HepG2 (cell line): ENCODE results near the gene UBE2Q1. TPM values are rescaled to one million over a fixed set of nuclear protein-coding genes. Genes with fewer than 3 reads are reported as not detected.
A peak's percentile ranks its signal among the peaks of the same experiment; 100 is the strongest.

Experiments used
- CC2D1A ChIP-seq: sonication (generic); formaldehyde crosslinking; IDR thresholded peaks from 2 replicates; pipeline ENCODE4 v1.8.1; 2023; ENCODE audit warnings: mild to moderate bottlenecking, missing genetic modification reagents
- CEBPZ ChIP-seq: IDR thresholded peaks from 2 replicates; pipeline ENCODE4 v1.6.1; 2012; ENCODE audit warnings: low read length, improper control_type of control experiment
- GFI1 ChIP-seq: sonication (generic); formaldehyde crosslinking; IDR thresholded peaks from 2 replicates; pipeline ENCODE4 v1.5.0; 2020; ENCODE audit warnings: missing genetic modification reagents, mild to moderate bottlenecking, borderline replicate concordance
- NFYB ChIP-seq: sonication (generic); formaldehyde crosslinking; IDR thresholded peaks from 2 replicates; pipeline ENCODE4 v1.4.0; 2020; ENCODE audit warnings: missing genetic modification reagents
- SP2 ChIP-seq: sonication (generic); formaldehyde crosslinking; IDR thresholded peaks from 2 replicates; pipeline ENCODE4 v1.5.1; 2020; ENCODE audit warnings: mild to moderate bottlenecking, missing genetic modification reagents
- SUZ12 ChIP-seq: fragments of 150-350 bp; IDR thresholded peaks from 2 replicates; pipeline ENCODE4 v1.6.1; 2014; ENCODE audit warnings: low read depth, low read length
- ZNF317 ChIP-seq: sonication (generic); formaldehyde crosslinking; IDR thresholded peaks from 2 replicates; pipeline ENCODE4 v1.5.0; 2020; ENCODE audit warnings: mild to moderate bottlenecking, missing genetic modification reagents
- ZNF367 ChIP-seq: sonication (generic); formaldehyde crosslinking; IDR thresholded peaks from 2 replicates; pipeline ENCODE4 v1.4.0; 2020; ENCODE audit warnings: missing genetic modification reagents, borderline replicate concordance
- ZSCAN31 ChIP-seq: sonication (generic); formaldehyde crosslinking; IDR thresholded peaks from 2 replicates; pipeline ENCODE4 v1.5.0; 2020; ENCODE audit warnings: low read depth, mild to moderate bottlenecking, missing genetic modification reagents
- polyA plus RNA-seq, 8 experiments: library from polyadenylated mRNA; depleted of rRNA in 3 of 8; stranded (reverse) in 7 of 8; unstranded in 1 of 8; fragments of >200 nt; fragmentation: Illumina TruSeq in 4 of 8; extraction: Trizol in 4 of 8; gene quantifications; 2 replicates each; pipeline versions ENCODE4 v1.2.1 to v1.2.3, GENCODE V29; 2011 to 2016; ENCODE audit warnings: low read depth in 4 of 8, missing spikeins in 1 of 8, mixed read lengths in 1 of 8; ENCODE audit not compliant: insufficient read depth in 1 of 8
- total RNA-seq, 5 experiments: library from RNA; depleted of rRNA; stranded (reverse); fragments of >200 nt; fragmentation: Illumina TruSeq; extraction: Trizol; gene quantifications; 2 replicates each; pipeline ENCODE4 v1.2.3, GENCODE V29; 2016; ENCODE audit warnings: low read depth in 1 of 5
- TF ChIP-seq, protein P1 (sequence below): IDR thresholded peaks from 2 replicates; pipeline ENCODE4 v1.4.0; 2020; ENCODE audit warnings: mild to moderate bottlenecking, missing genetic modification reagents
- TF ChIP-seq, protein P2 (sequence below): sonication (generic); formaldehyde crosslinking; IDR thresholded peaks from 2 replicates; pipeline ENCODE4 v1.5.0; 2020; ENCODE audit warnings: mild to moderate bottlenecking, missing genetic modification reagents
- TF ChIP-seq, protein P3 (sequence below): sonication (generic); formaldehyde crosslinking; conservative IDR thresholded peaks from 2 replicates; pipeline ENCODE4 v1.4.0; 2020; ENCODE audit warnings: missing genetic modification reagents
- TF ChIP-seq, protein P4 (sequence below): sonication (generic); formaldehyde crosslinking; IDR thresholded peaks from 2 replicates; pipeline ENCODE4 v1.4.0; 2020; ENCODE audit warnings: missing genetic modification reagents

The UBE2Q1 gene
- total and polyA plus RNA-seq, 2 of the 13 experiments (the other 11 are each of a cell fraction or from before 2014, with no cell fraction given), result 11.7 to 41.7 TPM

DNA sequence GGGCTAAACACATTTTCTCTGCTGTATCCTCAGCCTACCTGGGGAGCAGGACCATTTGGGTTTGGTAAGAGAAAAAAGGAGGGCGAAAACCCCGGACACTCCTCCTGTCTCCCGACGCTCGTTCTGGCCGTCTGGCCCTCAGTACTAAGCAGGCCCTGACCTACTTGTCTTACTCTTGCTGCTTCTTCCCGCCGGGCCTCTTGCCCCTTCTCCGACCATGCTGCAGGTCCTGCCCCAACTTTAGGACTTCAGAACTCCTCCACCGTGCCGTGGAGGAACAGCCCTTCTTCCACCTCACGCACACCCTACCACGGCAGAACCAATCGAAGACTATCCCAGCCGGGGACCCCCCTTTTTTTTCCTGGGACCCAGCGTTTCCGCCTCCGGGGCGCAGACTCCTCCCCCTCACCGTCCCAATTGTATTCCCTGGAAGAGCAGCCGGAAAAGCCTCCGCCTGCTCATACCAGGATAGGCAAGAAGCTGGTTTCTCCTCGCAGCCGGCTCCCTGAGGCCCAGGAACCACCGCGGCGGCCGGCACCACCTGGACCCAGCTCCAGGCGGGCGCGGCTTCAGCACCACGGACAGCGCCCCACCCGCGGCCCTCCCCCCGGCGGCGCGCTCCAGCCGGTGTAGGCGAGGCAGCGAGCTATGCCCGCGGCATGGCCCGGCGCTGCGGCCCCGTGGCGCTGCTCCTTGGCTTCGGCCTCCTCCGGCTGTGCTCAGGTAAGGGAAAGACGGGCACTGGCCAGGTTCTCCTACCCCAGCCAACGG lies 9.1 kb upstream of the UBE2Q1 start, which contains the start of gene CHRNB2 (continued):
- TF ChIP-seq SUZ12 (0 out of 2 replicates have a peak, but pooled peaks have one; percentile 7), CEBPZ (no peak), SP2 (CRISPR knock-in tag) (peak; percentile 52; the same call in 1 of the 2 replicates), NFYB (CRISPR knock-in tag) (peak; percentile 47; the same call in 1 of the 2 replicates), CC2D1A (CRISPR knock-in tag) (no peak), GFI1 (peak; percentile 50; the same call in 1 of the 2 replicates), ZNF367 (CRISPR knock-in tag) (peak; percentile 76; the same call in 1 of the 2 replicates), ZSCAN31 (CRISPR knock-in tag) (peak; percentile 96), ZNF317 (CRISPR knock-in tag) (no peak)
- TF ChIP-seq, protein P1, sequence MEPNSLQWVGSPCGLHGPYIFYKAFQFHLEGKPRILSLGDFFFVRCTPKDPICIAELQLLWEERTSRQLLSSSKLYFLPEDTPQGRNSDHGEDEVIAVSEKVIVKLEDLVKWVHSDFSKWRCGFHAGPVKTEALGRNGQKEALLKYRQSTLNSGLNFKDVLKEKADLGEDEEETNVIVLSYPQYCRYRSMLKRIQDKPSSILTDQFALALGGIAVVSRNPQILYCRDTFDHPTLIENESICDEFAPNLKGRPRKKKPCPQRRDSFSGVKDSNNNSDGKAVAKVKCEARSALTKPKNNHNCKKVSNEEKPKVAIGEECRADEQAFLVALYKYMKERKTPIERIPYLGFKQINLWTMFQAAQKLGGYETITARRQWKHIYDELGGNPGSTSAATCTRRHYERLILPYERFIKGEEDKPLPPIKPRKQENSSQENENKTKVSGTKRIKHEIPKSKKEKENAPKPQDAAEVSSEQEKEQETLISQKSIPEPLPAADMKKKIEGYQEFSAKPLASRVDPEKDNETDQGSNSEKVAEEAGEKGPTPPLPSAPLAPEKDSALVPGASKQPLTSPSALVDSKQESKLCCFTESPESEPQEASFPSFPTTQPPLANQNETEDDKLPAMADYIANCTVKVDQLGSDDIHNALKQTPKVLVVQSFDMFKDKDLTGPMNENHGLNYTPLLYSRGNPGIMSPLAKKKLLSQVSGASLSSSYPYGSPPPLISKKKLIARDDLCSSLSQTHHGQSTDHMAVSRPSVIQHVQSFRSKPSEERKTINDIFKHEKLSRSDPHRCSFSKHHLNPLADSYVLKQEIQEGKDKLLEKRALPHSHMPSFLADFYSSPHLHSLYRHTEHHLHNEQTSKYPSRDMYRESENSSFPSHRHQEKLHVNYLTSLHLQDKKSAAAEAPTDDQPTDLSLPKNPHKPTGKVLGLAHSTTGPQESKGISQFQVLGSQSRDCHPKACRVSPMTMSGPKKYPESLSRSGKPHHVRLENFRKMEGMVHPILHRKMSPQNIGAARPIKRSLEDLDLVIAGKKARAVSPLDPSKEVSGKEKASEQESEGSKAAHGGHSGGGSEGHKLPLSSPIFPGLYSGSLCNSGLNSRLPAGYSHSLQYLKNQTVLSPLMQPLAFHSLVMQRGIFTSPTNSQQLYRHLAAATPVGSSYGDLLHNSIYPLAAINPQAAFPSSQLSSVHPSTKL, result peak; percentile 80
- TF ChIP-seq, protein P2, sequence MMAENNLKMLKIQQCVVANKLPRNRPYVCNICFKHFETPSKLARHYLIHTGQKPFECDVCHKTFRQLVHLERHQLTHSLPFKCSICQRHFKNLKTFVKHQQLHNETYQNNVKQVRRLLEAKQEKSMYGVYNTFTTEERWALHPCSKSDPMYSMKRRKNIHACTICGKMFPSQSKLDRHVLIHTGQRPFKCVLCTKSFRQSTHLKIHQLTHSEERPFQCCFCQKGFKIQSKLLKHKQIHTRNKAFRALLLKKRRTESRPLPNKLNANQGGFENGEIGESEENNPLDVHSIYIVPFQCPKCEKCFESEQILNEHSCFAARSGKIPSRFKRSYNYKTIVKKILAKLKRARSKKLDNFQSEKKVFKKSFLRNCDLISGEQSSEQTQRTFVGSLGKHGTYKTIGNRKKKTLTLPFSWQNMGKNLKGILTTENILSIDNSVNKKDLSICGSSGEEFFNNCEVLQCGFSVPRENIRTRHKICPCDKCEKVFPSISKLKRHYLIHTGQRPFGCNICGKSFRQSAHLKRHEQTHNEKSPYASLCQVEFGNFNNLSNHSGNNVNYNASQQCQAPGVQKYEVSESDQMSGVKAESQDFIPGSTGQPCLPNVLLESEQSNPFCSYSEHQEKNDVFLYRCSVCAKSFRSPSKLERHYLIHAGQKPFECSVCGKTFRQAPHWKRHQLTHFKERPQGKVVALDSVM (CRISPR knock-in tag), result no peak
- TF ChIP-seq, protein P3, sequence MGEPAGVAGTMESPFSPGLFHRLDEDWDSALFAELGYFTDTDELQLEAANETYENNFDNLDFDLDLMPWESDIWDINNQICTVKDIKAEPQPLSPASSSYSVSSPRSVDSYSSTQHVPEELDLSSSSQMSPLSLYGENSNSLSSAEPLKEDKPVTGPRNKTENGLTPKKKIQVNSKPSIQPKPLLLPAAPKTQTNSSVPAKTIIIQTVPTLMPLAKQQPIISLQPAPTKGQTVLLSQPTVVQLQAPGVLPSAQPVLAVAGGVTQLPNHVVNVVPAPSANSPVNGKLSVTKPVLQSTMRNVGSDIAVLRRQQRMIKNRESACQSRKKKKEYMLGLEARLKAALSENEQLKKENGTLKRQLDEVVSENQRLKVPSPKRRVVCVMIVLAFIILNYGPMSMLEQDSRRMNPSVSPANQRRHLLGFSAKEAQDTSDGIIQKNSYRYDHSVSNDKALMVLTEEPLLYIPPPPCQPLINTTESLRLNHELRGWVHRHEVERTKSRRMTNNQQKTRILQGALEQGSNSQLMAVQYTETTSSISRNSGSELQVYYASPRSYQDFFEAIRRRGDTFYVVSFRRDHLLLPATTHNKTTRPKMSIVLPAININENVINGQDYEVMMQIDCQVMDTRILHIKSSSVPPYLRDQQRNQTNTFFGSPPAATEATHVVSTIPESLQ (CRISPR knock-in tag), result peak; percentile 95; the same call in 1 of the 2 replicates
- TF ChIP-seq, protein P4, sequence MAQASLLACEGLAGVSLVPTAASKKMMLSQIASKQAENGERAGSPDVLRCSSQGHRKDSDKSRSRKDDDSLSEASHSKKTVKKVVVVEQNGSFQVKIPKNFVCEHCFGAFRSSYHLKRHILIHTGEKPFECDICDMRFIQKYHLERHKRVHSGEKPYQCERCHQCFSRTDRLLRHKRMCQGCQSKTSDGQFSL (CRISPR knock-in tag), result peak; percentile 60; the same call in 1 of the 2 replicates
